NB4 (cell line): Measurements from ENCODE around the gene PUM1.

Experiments used
- DNase-seq: peaks from one replicate; pipeline ENCODE4 v3.0.0; 2010; ENCODE audit warnings: low read depth
- H3K4me3 ChIP-seq: one replicate; pipeline ENCODE4 v1.5.1; 2011; ENCODE audit warnings: mild to moderate bottlenecking, low read depth, low read length, moderate library complexity
- MYC ChIP-seq: IDR thresholded peaks from 2 replicates; pipeline ENCODE4 v1.6.1; 2011; ENCODE audit warnings: low read depth, low read length
- POLR2A ChIP-seq: IDR thresholded peaks from 2 replicates; pipeline ENCODE4 v1.6.1; 2011; ENCODE audit warnings: mild to moderate bottlenecking; ENCODE audit not compliant: insufficient read length; ENCODE audit errors: extremely low read depth
- TF ChIP-seq, protein P1 (sequence below): IDR thresholded peaks from one replicate; pipeline ENCODE4 v1.5.1; 2012; ENCODE audit warnings: low read depth, low read length
- TF ChIP-seq, protein P2 (sequence below): IDR thresholded peaks from 2 replicates; pipeline ENCODE4 v1.6.1; 2011; ENCODE audit warnings: low read depth, low read length

The PUM1 gene

DNA sequence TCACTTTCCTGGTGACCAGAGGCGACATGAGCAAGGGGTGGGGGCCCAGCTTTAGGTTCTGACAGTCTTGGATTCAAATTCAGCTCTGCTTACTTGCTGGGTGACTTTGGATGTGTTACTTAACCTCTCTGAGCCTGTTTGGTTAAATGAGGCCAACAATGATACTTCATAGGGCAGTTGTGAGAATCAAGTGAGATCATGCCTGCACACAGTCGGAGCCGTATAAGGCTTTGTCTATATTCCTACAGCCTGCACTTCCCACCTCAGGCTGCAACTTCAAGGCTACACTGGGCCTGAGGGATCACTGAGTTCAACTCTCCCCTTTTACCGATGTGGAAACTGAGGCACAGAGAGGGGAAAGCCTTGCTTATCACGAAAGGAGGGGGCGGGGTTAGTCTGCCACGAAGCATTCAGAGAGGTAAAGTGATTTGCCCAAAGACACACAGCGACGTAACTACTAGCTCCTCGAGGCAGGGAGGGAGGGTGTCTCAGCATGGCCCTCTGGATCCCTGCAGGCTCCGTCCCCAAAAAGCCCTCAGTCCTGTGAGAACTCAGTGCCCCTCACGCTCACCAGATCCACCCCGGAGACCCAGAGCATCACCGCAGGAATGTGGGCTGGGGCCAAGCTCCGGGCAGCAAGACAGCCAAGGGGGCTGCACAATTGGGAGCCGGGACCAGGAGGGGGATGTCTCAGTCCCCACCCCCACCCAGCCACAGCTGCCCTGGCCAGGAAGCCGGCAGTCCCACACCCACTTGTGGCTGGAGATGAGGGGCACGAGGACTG lies 181.9 kb downstream of the PUM1 start:
- TF ChIP-seq, protein P1, sequence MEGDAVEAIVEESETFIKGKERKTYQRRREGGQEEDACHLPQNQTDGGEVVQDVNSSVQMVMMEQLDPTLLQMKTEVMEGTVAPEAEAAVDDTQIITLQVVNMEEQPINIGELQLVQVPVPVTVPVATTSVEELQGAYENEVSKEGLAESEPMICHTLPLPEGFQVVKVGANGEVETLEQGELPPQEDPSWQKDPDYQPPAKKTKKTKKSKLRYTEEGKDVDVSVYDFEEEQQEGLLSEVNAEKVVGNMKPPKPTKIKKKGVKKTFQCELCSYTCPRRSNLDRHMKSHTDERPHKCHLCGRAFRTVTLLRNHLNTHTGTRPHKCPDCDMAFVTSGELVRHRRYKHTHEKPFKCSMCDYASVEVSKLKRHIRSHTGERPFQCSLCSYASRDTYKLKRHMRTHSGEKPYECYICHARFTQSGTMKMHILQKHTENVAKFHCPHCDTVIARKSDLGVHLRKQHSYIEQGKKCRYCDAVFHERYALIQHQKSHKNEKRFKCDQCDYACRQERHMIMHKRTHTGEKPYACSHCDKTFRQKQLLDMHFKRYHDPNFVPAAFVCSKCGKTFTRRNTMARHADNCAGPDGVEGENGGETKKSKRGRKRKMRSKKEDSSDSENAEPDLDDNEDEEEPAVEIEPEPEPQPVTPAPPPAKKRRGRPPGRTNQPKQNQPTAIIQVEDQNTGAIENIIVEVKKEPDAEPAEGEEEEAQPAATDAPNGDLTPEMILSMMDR = no peak
- TF ChIP-seq MYC (no peak), POLR2A (no peak)
- TF ChIP-seq, protein P2, sequence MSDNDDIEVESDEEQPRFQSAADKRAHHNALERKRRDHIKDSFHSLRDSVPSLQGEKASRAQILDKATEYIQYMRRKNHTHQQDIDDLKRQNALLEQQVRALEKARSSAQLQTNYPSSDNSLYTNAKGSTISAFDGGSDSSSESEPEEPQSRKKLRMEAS = no peak
- DNase-seq = no peak
- no peak overlapping the region for H3K4me3 ChIP-seq

DNA sequence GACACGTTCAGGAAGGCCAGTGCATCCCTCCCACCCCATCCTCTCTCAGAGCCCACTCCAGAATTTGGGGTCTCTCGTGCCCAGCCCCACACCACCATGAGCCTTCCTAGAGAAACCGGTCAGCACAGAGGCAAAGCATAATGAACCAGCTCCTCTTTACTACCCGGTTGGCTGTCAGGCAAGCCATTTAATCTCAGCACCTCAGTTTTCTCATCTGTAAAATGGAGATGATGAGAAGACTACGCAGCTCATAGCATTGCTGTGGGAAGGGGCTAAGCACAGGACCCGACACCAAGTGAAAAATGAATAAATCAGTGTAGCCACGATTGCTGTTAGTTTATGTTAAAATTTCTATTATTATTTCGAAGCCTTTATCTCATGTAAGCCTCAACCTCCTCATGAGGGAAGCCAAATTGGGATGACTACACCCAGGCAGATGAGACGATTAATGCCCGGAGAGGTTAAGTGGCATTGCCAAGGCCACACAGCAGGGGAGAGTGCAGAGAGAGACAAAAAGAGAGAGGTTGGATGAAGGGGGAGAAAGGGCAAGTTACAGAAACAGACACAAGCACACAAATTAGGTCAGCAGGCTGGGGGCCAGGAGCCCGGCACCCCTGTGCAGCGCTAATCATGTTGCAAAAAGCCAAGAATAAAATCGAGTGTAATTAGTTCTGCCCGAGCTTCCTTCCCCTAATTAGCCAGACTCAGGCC lies 182.7 kb downstream of the PUM1 start:
- no peak for DNase-seq
- H3K4me3 ChIP-seq = no peak overlapping the region
- TF ChIP-seq, protein P1 = no peak
- TF ChIP-seq, protein P2 = no peak
- no peak for TF ChIP-seq MYC
- TF ChIP-seq POLR2A = no peak
